ES-I3 (cell line): Measurements from ENCODE around the gene KRTAP2-2.
"Not testable (repeated sequence)": the region's sequence is repeated elsewhere in the genome, so short reads cannot be mapped to it uniquely, and the experiment has no call there.

Source experiments
- H3K36me3 ChIP-seq: 2 replicates; pipeline ENCODE4 v1.6.1; 2013; ENCODE audit warnings: mild to moderate bottlenecking, low read length, control low read depth, moderate library complexity; ENCODE audit not compliant: insufficient read depth
- H3K4me1 ChIP-seq: 2 replicates; pipeline ENCODE4 v1.6.1; 2013; ENCODE audit warnings: mild to moderate bottlenecking, control low read depth, low read length; ENCODE audit not compliant: insufficient read depth
- H3K9ac ChIP-seq: 2 replicates; pipeline ENCODE4 v1.6.1; 2013; ENCODE audit warnings: low read depth, mild to moderate bottlenecking, low read length, moderate library complexity
- H3K9me3 ChIP-seq: 2 replicates; pipeline ENCODE4 v1.6.1; 2013; ENCODE audit warnings: mild to moderate bottlenecking, low read length, moderate library complexity; ENCODE audit not compliant: control insufficient read depth, insufficient read depth

Gene KRTAP2-2

DNA sequence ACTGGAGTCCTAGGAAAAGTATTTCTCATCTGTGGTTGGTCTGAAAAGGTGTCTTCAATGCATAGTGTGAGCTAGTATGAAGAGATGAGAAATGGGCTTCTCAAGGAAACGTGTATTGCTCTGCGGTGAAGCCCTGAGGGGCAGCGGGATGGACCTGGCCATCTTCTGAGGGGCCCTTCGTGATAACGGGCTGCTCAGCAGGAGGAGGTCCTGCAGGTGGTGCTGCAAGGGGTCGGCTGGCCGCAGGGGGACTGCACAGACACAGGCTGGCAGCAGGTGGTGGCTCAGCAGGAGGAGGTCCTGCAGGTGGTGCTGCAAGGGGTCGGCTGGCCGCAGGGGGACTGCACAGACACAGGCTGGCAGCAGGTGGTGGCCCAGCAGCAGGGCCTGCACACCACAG is 474 bp downstream of the KRTAP2-2 start:
- not testable (repeated sequence) for H3K36me3 ChIP-seq, H3K9me3 ChIP-seq

DNA sequence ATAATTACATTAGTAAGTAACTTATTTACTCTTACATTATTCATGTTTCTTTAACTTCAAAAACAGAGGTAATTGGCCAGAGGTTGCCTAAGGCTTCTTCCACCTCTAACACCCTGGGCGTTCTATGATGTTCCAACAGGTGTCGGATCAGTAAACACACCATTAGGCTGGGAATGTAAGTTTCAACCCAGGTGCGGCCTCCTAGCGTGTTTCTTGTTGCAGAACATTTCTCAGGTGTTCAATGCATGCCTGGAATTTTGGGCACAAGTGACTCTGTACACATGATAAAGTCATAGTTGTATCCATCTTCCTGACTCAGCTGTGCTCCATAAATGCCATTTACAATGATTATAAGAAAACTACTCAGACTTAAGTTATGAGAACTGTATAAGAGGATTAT is 1.0 kb downstream of the KRTAP2-2 start:
- no peak overlapping the region for H3K9ac ChIP-seq
- H3K4me1 ChIP-seq, result 0 out of 2 replicates have a peak, but pooled peaks cover 3% of the 10 kb centered on the region
- H3K36me3 ChIP-seq, result no peaks in the 10 kb centered on the region
- no peaks in the 10 kb centered on the region; the same call in 1 of the 2 replicates for H3K9me3 ChIP-seq

More for the DNA sequence above, 474 bp downstream of the KRTAP2-2 start:
- H3K4me1 ChIP-seq, H3K9ac ChIP-seq: not testable (repeated sequence)

DNA sequence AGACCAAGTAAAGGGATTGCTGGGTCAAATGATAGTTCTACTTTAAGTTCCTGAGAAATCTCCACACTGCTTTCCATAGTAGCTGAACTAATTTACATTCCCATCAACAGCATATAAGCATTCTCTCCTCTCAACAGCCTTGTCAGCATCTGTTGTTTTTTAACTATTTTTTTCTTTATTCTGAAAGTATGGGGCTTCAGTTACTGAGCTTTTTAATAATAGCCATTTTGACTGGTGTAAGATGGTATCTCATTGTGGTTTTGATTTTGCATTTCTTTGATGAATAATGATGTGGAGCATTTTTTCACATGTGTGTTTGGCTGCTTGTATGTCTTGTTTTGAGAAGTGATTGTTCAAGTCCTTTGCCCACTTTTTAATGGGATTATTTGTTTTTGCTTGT is 2.5 kb downstream of the KRTAP2-2 start:
- H3K4me1 ChIP-seq, result peaks cover 7% of the 10 kb centered on the region; the same call in 1 of the 2 replicates
- H3K9me3 ChIP-seq, result no peaks in the 10 kb centered on the region; the same call in 1 of the 2 replicates
- no peak overlapping the region for H3K9ac ChIP-seq
- no peaks in the 10 kb centered on the region for H3K36me3 ChIP-seq

DNA sequence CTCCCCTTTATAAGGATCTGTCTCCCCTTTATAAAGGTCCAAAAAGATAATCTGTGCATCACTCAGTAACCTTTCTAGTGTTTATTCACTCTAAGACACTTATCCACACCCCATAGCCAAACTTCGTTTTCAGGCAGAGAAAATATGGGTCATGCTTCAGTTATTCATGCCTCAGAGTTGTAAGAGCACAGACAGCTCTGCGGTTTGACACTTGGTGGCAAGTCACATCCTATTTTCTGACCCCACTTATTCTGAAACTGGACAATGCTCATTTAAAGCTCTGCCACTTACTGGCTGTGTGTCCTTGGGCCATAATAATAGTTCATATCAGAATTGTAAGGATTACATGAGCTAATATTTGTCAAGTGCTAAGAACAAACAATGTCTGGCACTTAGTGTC is 5.9 kb downstream of the KRTAP2-2 start:
- H3K4me1 ChIP-seq, result peaks cover 7% of the 10 kb centered on the region; the same call in 1 of the 2 replicates
- no peak overlapping the region for H3K9ac ChIP-seq
- no peaks in the 10 kb centered on the region for H3K36me3 ChIP-seq
- H3K9me3 ChIP-seq, result no peaks in the 10 kb centered on the region; the same call in 1 of the 2 replicates

DNA sequence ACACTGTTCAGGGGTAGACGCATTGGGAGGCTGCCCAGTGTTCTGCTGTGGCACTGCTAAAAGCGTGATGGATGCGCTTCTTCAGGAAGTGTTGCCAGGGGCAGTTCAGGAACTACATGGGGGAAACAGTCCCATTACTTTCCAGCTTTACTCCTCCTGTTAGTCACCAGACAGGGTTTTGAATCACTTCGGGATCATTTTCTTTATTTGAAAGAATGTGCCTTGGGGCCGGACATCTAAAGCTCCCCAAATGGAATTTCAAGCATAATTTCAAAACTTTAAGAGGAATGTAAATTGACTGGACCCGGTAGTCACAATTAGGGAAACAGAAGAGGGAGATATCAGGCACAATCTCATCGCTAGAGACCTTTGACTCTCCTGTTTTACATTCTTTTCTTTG is 6.6 kb downstream of the KRTAP2-2 start:
- no peaks in the 10 kb centered on the region for H3K36me3 ChIP-seq
- H3K9me3 ChIP-seq, result no peaks in the 10 kb centered on the region
- no peak overlapping the region for H3K9ac ChIP-seq
- peaks cover 7% of the 10 kb centered on the region; the same call in 1 of the 2 replicates for H3K4me1 ChIP-seq

DNA sequence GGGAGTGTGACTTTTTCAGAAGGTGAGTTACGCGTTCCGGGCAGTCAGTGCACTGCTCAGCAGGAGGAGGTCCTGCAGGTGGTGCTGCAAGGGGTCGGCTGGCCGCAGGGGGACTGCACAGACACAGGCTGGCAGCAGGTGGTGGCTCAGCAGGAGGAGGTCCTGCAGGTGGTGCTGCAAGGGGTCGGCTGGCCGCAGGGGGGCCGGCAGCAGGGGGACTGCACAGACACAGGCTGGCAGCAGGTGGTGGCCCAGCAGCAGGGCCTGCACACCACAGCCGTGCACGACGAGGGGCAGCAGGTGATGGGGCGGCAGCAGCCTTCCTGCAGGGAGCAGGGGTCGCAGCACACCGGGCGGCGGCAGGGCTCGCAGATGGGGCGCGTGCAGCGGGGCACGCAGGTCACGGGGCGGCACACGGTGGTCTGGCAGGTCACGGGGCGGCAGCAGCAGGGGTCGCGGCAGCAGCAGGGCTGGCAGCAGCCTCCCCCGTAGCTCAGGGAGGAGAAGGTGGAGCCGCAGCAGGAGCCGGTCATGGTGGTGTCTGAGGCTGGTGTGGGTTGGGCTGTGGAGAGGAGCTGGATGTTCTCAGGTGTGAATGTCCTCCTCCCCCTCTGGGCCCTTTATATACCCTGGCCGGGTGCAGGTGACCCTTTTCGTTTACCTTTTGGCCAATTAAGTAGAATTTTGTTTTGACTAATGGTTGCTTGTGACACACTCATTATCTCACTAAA is 8.1 kb downstream of the KRTAP2-2 start, which contains the start of gene KRTAP2-1:
Gene KRTAP2-1 (minus strand): TSS at position 582 of the 731 bp plus-strand sequence. CDS start 49 bp downstream, at position 533.
- not testable (repeated sequence) for H3K9ac ChIP-seq, H3K4me1 ChIP-seq, H3K36me3 ChIP-seq, H3K9me3 ChIP-seq

DNA sequence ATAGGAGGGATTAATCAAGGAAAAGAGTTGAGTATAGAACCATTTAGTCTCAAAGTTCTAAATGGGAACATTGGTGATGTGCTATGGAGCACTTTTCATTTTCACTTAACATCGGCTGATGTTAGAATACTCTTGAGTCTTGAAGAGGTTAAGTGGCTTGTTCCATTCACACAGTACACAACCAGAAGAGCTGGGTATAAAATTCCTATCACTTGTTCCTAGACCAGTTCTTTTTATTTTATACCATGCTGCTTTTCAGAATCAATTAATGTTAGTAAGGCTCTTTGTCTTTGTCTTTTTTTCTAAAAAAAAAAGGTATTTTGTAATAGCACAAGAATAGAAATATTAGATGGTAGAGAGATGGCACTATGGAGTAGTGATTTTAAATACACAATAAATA is 12.1 kb downstream of the KRTAP2-2 start:
- no peaks in the 10 kb centered on the region for H3K9me3 ChIP-seq
- H3K9ac ChIP-seq, result no peak overlapping the region
- H3K4me1 ChIP-seq, result peaks cover 10% of the 10 kb centered on the region; the same call in 1 of the 2 replicates
- no peaks in the 10 kb centered on the region for H3K36me3 ChIP-seq

DNA sequence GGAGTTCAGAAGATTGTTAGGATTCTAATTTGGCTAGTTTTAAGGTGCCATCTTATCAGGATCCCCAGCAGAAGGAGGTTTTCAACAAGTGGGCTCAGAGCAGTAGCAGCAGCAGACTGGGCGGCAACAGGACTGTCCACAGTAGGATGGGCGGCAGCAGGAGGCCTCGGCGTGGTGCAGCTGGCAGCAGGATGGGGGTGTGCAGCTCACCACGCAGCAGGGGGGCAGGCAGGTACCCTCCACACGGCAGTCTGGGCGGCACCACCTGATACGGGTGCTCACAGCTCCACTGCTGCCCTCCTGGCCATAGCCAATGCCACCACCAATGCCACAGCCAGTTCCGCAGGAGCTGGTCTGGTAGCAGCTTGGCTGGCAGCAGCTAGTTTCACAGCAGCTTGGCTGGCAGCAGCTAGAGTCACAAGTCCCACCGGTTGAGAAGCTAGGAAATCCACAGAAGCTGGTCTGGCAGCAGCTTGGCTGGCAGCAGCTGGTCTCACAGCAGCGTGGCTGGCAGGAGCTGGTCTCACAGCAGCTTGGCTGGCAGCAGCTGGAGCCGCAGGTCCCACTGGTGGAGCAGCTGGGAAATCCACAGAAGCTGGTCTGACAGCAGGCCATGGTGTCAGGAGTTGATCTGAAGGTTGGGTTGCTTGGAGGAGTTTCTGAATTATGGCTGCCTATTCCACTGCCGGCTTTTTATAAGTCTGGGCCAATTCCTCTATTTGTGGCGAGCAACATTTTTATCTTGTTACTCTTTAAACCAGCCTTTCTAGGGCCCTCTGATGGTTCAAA is 14.1 kb downstream of the KRTAP2-2 start, which contains the start of gene KRTAP1-1:
Gene KRTAP1-1 (minus strand): TSS at position 668 of the 789 bp plus-strand sequence. CDS start 53 bp downstream, at position 615.
- H3K4me1 ChIP-seq, result peaks cover 12% of the 10 kb centered on the region; the same call in 1 of the 2 replicates
- H3K9ac ChIP-seq, H3K9me3 ChIP-seq, H3K36me3 ChIP-seq: not testable (repeated sequence)

DNA sequence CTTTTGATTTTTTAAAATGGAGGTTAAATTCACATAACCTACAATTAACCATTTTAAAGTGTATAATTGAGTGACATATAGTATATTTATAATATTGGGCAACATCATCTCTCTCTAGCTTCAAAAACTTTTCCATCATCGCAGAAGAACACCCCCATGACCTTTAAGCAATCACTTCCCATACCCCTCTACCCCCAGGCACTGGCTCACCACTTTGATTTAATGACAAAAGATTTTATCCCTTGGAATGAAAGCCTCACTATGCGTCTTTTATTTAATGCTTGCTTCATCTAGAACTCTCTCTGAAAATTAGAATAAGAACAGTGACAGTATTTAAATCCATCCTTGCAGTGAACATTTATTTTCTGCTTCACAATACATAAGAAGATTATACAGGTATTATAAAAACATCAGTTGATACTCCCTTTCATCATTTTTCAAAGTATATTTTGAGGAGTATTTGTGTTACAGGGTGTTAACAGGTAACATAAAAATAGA is 17.1 kb downstream of the KRTAP2-2 start:
- H3K4me1 ChIP-seq, result peaks cover 12% of the 10 kb centered on the region; the same call in 1 of the 2 replicates
- no peaks in the 10 kb centered on the region for H3K9me3 ChIP-seq
- H3K36me3 ChIP-seq, result no peaks in the 10 kb centered on the region
- no peak overlapping the region for H3K9ac ChIP-seq

DNA sequence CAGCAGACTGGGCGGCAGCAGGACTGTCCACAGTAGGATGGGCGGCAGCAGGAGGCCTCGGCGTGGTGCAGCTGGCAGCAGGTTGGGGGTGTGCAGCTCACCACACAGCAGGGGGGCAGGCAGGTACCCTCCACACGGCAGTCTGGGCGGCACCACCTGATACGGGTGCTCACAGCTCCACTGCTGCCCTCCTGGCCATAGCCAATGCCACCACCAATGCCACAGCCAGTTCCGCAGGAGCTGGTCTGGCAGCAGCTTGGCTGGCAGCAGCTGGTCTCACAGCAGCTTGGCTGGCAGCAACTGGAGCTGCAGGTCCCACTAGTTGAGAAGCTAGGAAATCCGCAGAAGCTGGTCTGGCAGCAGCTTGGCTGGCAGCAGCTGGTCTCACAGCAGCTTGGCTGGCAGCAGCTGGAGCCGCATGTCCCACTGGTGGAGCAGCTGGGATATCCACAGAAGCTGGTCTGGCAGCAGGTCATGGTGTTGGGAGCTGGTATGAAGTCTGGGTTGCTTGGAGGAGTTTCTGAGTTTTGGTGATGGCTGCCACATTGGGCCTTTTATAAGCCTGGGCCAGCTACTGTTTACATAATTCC is 20.6 kb downstream of the KRTAP2-2 start, which contains the start of gene KRTAP1-3:
Gene KRTAP1-3 (minus strand): TSS at position 529 of the 590 bp plus-strand sequence. CDS start 53 bp downstream, at position 476.
- H3K36me3 ChIP-seq, H3K9ac ChIP-seq, H3K9me3 ChIP-seq: not testable (repeated sequence)
- peaks cover 12% of the 10 kb centered on the region; the same call in 1 of the 2 replicates for H3K4me1 ChIP-seq

DNA sequence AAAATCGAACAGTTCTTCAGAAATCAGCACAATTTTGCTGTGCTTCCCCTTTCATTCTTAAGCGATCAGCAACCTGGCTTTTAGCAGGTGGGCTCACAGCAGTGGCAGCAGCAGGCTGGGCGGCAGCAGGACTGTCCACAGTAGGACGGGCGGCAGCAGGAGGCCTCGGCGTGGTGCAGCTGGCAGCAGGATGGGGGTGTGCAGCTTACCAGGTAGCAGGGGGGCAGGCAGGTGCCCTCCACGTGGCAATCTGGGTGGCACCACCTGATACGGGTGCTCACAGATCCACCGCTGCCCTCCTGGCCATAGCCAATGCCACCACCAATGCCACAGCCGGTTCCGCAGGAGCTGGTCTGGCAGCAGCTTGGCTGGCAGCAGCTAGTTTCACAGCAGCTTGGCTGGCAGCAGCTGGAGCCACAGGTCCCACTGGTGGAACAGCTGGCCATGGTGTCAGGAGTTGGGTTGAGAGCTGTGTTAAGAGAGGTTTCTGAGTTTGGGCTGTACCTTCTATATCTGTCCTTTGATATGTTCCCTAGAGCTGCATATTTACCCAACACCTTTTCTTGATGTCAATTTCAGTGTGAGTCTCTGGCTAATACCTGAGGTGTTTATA is 25.3 kb downstream of the KRTAP2-2 start, which contains the start of gene KRTAP1-4:
Gene KRTAP1-4 (minus strand): TSS at position 563 of the 613 bp plus-strand sequence. CDS start 117 bp downstream, at position 446.
- H3K4me1 ChIP-seq, result no peaks in the 10 kb centered on the region
- no peaks in the 10 kb centered on the region for H3K36me3 ChIP-seq
- no peak within 1 kb of the TSS for H3K9ac ChIP-seq
- no peaks in the 10 kb centered on the region for H3K9me3 ChIP-seq

DNA sequence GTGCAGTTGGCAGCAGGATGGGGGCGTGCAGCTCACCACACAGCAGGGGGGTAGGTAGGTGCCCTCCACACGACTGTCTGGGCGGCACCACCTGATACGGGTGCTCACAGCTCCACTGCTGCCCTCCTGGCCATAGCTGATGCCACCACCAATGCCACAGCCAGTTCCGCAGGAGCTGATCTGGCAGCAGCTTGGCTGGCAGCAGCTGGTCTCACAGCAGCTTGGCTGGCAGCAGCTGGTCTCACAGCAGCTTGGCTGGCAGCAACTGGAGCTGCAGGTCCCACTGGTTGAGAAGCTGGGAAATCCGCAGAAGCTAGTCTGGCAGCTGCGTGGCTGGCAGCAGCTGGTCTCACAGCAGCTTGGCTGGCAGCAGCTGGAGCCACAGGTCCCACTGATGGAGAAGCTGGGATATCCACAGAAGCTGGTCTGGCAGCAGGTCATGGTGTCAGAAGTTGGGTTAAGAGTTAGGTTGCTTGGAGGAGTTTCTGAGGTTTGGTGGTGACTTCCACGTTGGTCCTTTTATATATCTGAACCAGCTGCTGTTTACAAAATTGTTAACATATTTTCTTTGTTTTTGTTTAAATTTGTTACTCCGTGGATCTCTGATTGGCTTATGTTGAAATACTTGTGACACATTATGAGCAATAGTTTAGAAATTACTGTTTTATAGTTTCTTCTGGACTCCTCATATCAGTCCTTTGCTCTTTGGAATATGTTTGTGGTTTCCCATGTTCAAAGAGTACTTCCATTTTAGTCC is 28.1 kb downstream of the KRTAP2-2 start, which contains the start of gene KRTAP1-5:
Gene KRTAP1-5 (minus strand): TSS at position 494 of the 757 bp plus-strand sequence. CDS start 53 bp downstream, at position 441.
- H3K9me3 ChIP-seq, result no peaks in the 10 kb centered on the region
- H3K4me1 ChIP-seq, result no peaks in the 10 kb centered on the region
- H3K36me3 ChIP-seq, result no peaks in the 10 kb centered on the region
- no peak within 1 kb of the TSS for H3K9ac ChIP-seq

DNA sequence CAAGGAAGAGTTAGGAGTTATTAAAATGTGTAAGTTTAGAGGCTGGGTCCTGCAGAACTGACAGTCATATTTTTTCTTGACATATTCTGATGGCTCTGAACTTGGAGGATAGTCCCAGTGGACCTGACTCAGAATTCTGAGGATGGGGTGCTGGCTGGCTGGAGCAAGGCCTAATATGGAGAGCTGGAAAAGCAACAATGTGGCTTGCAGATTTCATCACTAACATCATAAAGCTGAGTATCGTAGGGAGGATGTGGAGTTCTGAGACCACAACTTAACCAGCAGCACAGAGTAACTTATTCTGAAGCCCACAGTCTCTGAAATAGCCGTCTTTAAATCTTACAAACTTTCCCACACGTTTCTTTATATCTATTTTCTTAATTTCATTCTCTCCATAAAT is 30.3 kb downstream of the KRTAP2-2 start:
- Histone ChIP-seq H3K4me1 (no peaks in the 10 kb centered on the region), H3K9ac (no peak overlapping the region), H3K36me3 (no peaks in the 10 kb centered on the region), H3K9me3 (no peaks in the 10 kb centered on the region)
